ENCODE results near the gene EPB41L2. TPM values are rescaled to one million over a fixed set of nuclear protein-coding genes. Genes with fewer than 3 reads are reported as not detected.

Gene EPB41L2
- total RNA-seq, 1 donor from 2014 or later: 61.8 TPM

- Mint-ChIP-seq H3K27me3 (ENCODE audit: insufficient read depth, low read depth) (no peaks in the 10 kb centered on the region), H3K9me3 (no peaks in the 10 kb centered on the region), H3K27ac (no peak overlapping the region), H3K4me1 (peaks cover 13% of the 10 kb centered on the region), H3K4me3 (no peak overlapping the region), H3K36me3 (no peaks in the 10 kb centered on the region)
- Histone ChIP-seq H3K27me3 (no peaks in the 10 kb centered on the region), H3K4me3 (no peak overlapping the region), H3K4me1 (peaks cover 5% of the 10 kb centered on the region), H3K4me2 (no peak overlapping the region), H3K9ac (no peak overlapping the region), H3K79me2 (ENCODE audit: low read depth) (peaks cover 38% of the 10 kb centered on the region), H3K9me3 (ENCODE audit: low read depth) (no peaks in the 10 kb centered on the region), H3F3A (ENCODE audit: low read depth) (no peaks in the 10 kb centered on the region), H2AFZ (replicated peaks) (no peak overlapping the region), H3K27ac (no peak overlapping the region), H3K36me3 (no peaks in the 10 kb centered on the region), H4K20me1 (ENCODE audit: low read depth) (peaks cover 3% of the 10 kb centered on the region)
- peak; percentile 11 for DNase-seq (ENCODE audit: low spot score)
- TF ChIP-seq CTCF (IDR thresholded peaks at IDR 0.05) (no peak), EZH2 (IDR thresholded peaks at IDR 0.05) (no peak), EZH2phosphoT487 (IDR thresholded peaks at IDR 0.05) (no peak)
Measured at GRCh38 chr6:130968476-130968875, 94.6 kb downstream of the EPB41L2 start.

DNA sequence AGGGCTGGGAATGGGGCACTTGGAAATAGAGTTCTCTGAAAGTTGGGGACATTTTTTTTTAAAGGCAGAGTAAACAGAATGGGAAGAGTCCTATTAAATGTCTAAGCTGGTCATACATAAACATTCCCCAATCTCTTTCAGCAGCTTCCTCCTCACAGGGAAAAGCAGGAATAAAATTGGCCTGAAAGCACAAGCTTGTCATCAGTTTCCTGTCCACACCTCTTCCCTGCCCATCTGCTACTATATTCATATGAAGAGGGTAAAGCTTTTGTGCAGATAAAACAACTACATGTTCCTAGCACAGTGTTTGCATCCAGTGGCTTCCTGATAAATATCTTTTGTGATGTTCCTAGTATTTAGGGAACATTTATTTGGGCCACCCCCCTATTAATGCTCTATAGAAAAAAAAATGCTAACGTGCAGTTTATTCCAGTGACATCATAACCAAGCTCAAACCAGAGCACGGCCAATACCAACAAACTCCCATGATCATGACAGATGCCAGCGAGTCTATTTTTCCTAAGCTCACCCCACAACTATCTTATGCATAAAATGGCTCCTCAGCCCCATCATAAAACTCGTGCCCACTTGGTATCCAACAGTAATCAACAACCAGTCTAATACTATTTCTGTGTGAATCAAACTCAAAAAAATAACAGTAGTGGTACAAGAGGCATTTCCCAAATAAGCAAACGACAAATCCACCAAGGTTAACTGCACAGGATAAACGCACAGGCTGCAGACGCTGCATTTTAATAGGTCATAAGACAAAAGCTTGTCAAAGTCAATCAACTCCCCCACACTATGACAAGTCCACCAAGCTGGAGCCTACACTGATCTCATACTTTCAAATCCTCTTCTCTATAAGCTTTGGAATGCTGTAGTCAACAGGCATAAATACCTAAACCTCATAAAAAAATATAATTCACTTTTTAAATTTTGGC lies 95.3 kb downstream of the EPB41L2 start:
- no peak overlapping the region for H3K27ac ChIP-seq
- H3K27me3 ChIP-seq: no peaks in the 10 kb centered on the region
- Mint-ChIP-seq H3K27ac (no peak overlapping the region), H3K27me3 (ENCODE audit: insufficient read depth, low read depth) (no peaks in the 10 kb centered on the region), H3K4me1 (peaks cover 13% of the 10 kb centered on the region), H3K9me3 (no peaks in the 10 kb centered on the region), H3K4me3 (no peak overlapping the region), H3K36me3 (no peaks in the 10 kb centered on the region)
- peaks cover 5% of the 10 kb centered on the region for H3K4me1 ChIP-seq
- H3K9me3 ChIP-seq (ENCODE audit: low read depth): no peaks in the 10 kb centered on the region
- peaks cover 3% of the 10 kb centered on the region for H4K20me1 ChIP-seq (ENCODE audit: low read depth)
- TF ChIP-seq EZH2phosphoT487 (IDR thresholded peaks at IDR 0.05) (no peak), EZH2 (IDR thresholded peaks at IDR 0.05) (no peak), CTCF (IDR thresholded peaks at IDR 0.05) (no peak)
- no peak overlapping the region for H3K9ac ChIP-seq
- no peak for DNase-seq (ENCODE audit: low spot score)
- H3K36me3 ChIP-seq: no peaks in the 10 kb centered on the region
- peaks cover 39% of the 10 kb centered on the region for H3K79me2 ChIP-seq (ENCODE audit: low read depth)
- no peak overlapping the region for H3K4me3 ChIP-seq
- no peak overlapping the region for H3K4me2 ChIP-seq
- H2AFZ ChIP-seq (replicated peaks): no peak overlapping the region
- H3F3A ChIP-seq (ENCODE audit: low read depth): no peaks in the 10 kb centered on the region

- no peak overlapping the region for H3K9ac ChIP-seq
- H3K27me3 Mint-ChIP-seq (ENCODE audit: insufficient read depth, low read depth): no peaks in the 10 kb centered on the region
- peaks cover 3% of the 10 kb centered on the region for H4K20me1 ChIP-seq (ENCODE audit: low read depth)
- no peak overlapping the region for H3K4me3 Mint-ChIP-seq
- no peak overlapping the region for H3K4me3 ChIP-seq
- no peak overlapping the region for H3K27ac Mint-ChIP-seq
- no peaks in the 10 kb centered on the region for H3K9me3 ChIP-seq (ENCODE audit: low read depth)
- peaks cover 5% of the 10 kb centered on the region for H3K4me1 ChIP-seq
- H3K36me3 ChIP-seq: no peaks in the 10 kb centered on the region
- TF ChIP-seq EZH2 (IDR thresholded peaks at IDR 0.05): no peak
- no peak for TF ChIP-seq EZH2phosphoT487 (IDR thresholded peaks at IDR 0.05)
- TF ChIP-seq CTCF (IDR thresholded peaks at IDR 0.05): no peak
- H3F3A ChIP-seq (ENCODE audit: low read depth): no peaks in the 10 kb centered on the region
- no peak overlapping the region for H2AFZ ChIP-seq (replicated peaks)
- peaks cover 14% of the 10 kb centered on the region for H3K4me1 Mint-ChIP-seq
- H3K27me3 ChIP-seq: no peaks in the 10 kb centered on the region
- no peak overlapping the region for H3K27ac ChIP-seq
- DNase-seq (ENCODE audit: low spot score): no peak
- H3K4me2 ChIP-seq: no peak overlapping the region
- H3K79me2 ChIP-seq (ENCODE audit: low read depth): peaks cover 41% of the 10 kb centered on the region
- H3K9me3 Mint-ChIP-seq: no peaks in the 10 kb centered on the region
- H3K36me3 Mint-ChIP-seq: no peaks in the 10 kb centered on the region
Measured at GRCh38 chr6:130966344-130966980, 96.6 kb downstream of the EPB41L2 start.
